NB4 (cell line): ENCODE data around the gene CYB5R3.

Experiments
- CTCF ChIP-seq: IDR thresholded peaks from one replicate; pipeline ENCODE4 v1.5.1; 2012; ENCODE audit warnings: low read depth, low read length
- POLR2A ChIP-seq: IDR thresholded peaks from 2 replicates; pipeline ENCODE4 v1.6.1; 2011; ENCODE audit warnings: mild to moderate bottlenecking; ENCODE audit not compliant: insufficient read length; ENCODE audit errors: extremely low read depth
- TF ChIP-seq, protein P1 (sequence below): IDR thresholded peaks from 2 replicates; pipeline ENCODE4 v1.6.1; 2011; ENCODE audit warnings: low read depth, low read length

GRCh38 chr22:42653999-42654398, 4.8 kb upstream of the CYB5R3 start:
- no peak for TF ChIP-seq CTCF
- TF ChIP-seq POLR2A = no peak
- TF ChIP-seq, protein P1, sequence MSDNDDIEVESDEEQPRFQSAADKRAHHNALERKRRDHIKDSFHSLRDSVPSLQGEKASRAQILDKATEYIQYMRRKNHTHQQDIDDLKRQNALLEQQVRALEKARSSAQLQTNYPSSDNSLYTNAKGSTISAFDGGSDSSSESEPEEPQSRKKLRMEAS = no peak
